Heart right ventricle (tissue), 16 donors: ENCODE data around the gene PFKFB2. TPM values are rescaled to one million over a fixed set of nuclear protein-coding genes. Genes with fewer than 3 reads are reported as not detected.

Experiments used
- ATAC-seq, 8 donors: fragments of 200-7000 bp; cut with Tn5 transposase; one replicate each; pipeline ENCODE4 v1.9.1; 2020; ENCODE audit warnings: mild to moderate bottlenecking in 8 of 8, moderate library complexity in 8 of 8, moderate number of reproducible peaks in 1 of 8
- DNase-seq, 2 donors: peaks; one replicate each; pipeline ENCODE4 v3.0.0-alpha.2; 2020
- H3K27ac ChIP-seq, 10 donors: fragments of 200-600 bp; sonication (generic) in 2 of 10; one replicate each; pipeline versions ENCODE4 v1.5.0 to v1.8.0; 2020 to 2022; ENCODE audit warnings: mild to moderate bottlenecking in 3 of 10
- H3K27me3 ChIP-seq, 7 donors: fragments of 200-600 bp; one replicate each; pipeline ENCODE4 v1.8.0; 2021 to 2022; ENCODE audit warnings: mild to moderate bottlenecking in 2 of 7
- H3K36me3 ChIP-seq, 9 donors: fragments of 200-600 bp; sonication (generic) in 1 of 9; one replicate each; pipeline versions ENCODE4 v1.5.0 to v1.8.0; 2020 to 2022; ENCODE audit warnings: mild to moderate bottlenecking in 2 of 9
- H3K4me1 ChIP-seq, 9 donors: fragments of 200-600 bp; sonication (generic) in 1 of 9; one replicate each; pipeline versions ENCODE4 v1.5.0 to v1.8.0; 2020 to 2022; ENCODE audit warnings: mild to moderate bottlenecking in 4 of 9
- H3K4me3 ChIP-seq, 10 donors: fragments of 200-600 bp; sonication (generic) in 2 of 10; one replicate each; pipeline versions ENCODE4 v1.5.0 to v1.8.0; 2020 to 2022; ENCODE audit warnings: mild to moderate bottlenecking in 7 of 10, moderate library complexity in 2 of 10
- H3K9me3 ChIP-seq, 11 donors: fragments of 200-600 bp in 10 of 11; sonication (generic) in 2 of 11; one replicate each; pipeline versions ENCODE4 v1.5.0 to v1.8.0; 2013 to 2022; ENCODE audit warnings: mild to moderate bottlenecking in 2 of 11, control low read depth in 1 of 11, moderate library complexity in 1 of 11
- WGBS, 2 donors: extraction: QIAGEN DNeasy Blood & Tissue Kit; methylation state at CpG; one replicate each; pipeline ENCODE4 v1.1.7; 2013; ENCODE audit warnings: inconsistent platforms in 1 of 2; 5-methylcytosine and 5-hydroxymethylcytosine counted together
- intact Hi-C, 10 donors: fragments of 100-400 bp; cut with DNase I; formaldehyde crosslinking; loops; one replicate each; pipeline versions ENCODE4 v1.11.1 to v1.14.2; 2022
- polyA plus RNA-seq, 2 donors: library from polyadenylated mRNA; stranded (reverse); fragments of 200-250 nt; gene quantifications; one replicate each; pipeline ENCODE4 v1.2.3, GENCODE V29; 2013
- total RNA-seq, 10 donors: library from RNA; stranded (reverse); fragmentation: NEBNext Ultra II Directional in 3 of 10; extraction: Animal tissue kit (Norgen Biotek cat#: 25700) in 3 of 10; gene quantifications; one replicate each; pipeline versions ENCODE4 v1.2.1 to v1.2.4, GENCODE V29; 2021 to 2023
- TF ChIP-seq, protein P1 (sequence below), 9 donors: fragments of 200-600 bp; sonication (generic) in 2 of 9; IDR thresholded peaks; one replicate each; pipeline versions ENCODE4 v1.5.0 to v1.8.0; 2021 to 2022; ENCODE audit warnings: antibody characterized with exemption in 9 of 9, mild to moderate bottlenecking in 5 of 9, moderate library complexity in 1 of 9
- donor health status: Arrhythmogenic right ventricular cardiomyopathy.
- donor health status: ischemic (EF 13 %, LVEDD 7.1; RV severe dilation, severe dysfunction).
- donor health status: healthy with polysubstance abuse.
- donor health status: DM: no; HTN: yes; CAD: no.
- donor health status: DM: no; HTN: no; CAD: no.
- donor health status: ischemic (EF 25% LVEDD 6.9; RV normal size, moderate dysfunction).
- donor health status: ischemic (EF 25% LVEDD 5.7; RV mildly dilated, moderate dysfunction).
- donor health status: healthy.
- donor health status: DM: yes; HTN: yes; CAD: no.
- donor health status: Ischemic cardiomyopathy.
- donor health status: ischemic (EF 35%, LVEDD 5.7; RV mildly dilated, moderate dysfunction).
- donor health status: nonischemic (EF 11% LVEDD 7.7; RV severe dilation, severe dysfunction).
- donor health status: DM: yes; HTN: yes; CAD: no.
- donor health status: PGD.
- donor health status: ischemic (EF 29% LVEDD 5.4; RV normal size, mild dysfunction).
- donor health status: nonischemic (EF 23%, LVEDD 6.1; RV moderate dilation, normal function).

Gene PFKFB2
- total and polyA plus RNA-seq, 12 donors, result 5.2 to 161 (median 69.2) TPM

DNA sequence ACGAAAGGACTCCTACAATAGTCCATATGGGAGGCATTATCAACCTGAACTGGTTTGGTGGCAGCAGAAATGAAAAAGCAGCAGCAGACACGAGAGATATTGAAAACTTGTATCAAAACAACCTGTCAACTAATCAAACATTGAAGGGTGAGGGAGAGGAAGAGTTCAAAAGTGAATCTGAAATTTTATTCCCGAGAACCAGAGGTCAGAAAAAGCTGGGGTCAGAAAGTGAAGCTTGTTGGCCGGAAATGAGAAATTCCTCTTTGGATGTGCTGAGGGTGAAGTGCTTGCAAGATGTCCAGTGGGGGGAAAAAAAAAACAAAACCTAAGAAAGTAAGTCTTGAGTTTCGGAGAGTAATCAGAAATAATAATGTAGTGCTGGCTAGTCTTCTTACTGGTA lies 49.1 kb downstream of the PFKFB2 start:
- WGBS, 2 donors, result 65 to 74% methylated on average over 5 of the region's 5 CpGs
- intact Hi-C loops, result no loop called here
- DNase-seq, result no peak
- Histone ChIP-seq H3K27ac (no peak overlapping the region), H3K36me3 (no peaks in the 10 kb centered on the region), H3K27me3 (peaks cover 0 to 4% (median 0%) of the 10 kb centered on the region in 7 donors), H3K4me1 (no peaks in the 10 kb centered on the region), H3K4me3 (no peak overlapping the region), H3K9me3 (no peaks in the 10 kb centered on the region)
- TF ChIP-seq, protein P1, sequence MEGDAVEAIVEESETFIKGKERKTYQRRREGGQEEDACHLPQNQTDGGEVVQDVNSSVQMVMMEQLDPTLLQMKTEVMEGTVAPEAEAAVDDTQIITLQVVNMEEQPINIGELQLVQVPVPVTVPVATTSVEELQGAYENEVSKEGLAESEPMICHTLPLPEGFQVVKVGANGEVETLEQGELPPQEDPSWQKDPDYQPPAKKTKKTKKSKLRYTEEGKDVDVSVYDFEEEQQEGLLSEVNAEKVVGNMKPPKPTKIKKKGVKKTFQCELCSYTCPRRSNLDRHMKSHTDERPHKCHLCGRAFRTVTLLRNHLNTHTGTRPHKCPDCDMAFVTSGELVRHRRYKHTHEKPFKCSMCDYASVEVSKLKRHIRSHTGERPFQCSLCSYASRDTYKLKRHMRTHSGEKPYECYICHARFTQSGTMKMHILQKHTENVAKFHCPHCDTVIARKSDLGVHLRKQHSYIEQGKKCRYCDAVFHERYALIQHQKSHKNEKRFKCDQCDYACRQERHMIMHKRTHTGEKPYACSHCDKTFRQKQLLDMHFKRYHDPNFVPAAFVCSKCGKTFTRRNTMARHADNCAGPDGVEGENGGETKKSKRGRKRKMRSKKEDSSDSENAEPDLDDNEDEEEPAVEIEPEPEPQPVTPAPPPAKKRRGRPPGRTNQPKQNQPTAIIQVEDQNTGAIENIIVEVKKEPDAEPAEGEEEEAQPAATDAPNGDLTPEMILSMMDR (IDR thresholded peaks at IDR 0.05), result no peak
- no peak for ATAC-seq

DNA sequence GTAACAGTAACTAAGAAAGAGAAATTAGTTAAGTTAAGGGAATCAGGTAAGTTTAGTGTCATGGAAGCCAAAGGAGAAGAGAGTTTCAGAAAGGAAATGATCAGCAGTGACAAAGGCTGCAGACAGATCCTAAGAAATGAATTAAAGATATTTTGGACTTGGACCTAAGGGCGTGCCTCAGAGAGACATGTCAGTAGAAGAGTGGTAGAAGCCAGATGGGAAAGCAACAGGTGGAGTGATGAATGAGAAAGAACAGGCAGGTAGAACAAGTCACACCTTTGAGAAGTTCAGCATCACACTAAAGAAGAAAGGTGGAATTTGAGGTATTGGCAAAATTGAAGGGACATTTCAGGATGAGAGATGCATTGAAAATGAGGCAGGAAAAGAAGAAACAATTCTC lies 49.6 kb downstream of the PFKFB2 start:
- Histone ChIP-seq H3K36me3 (no peaks in the 10 kb centered on the region), H3K27ac (no peak overlapping the region), H3K4me1 (no peaks in the 10 kb centered on the region), H3K27me3 (peaks cover 0 to 6% (median 0%) of the 10 kb centered on the region in 7 donors), H3K9me3 (no peaks in the 10 kb centered on the region), H3K4me3 (no peak overlapping the region)
- DNase-seq, result no peak
- ATAC-seq, result no peak
- intact Hi-C loops, result no loop called here
- 76 to 87% methylated on average over 1 of the region's 1 CpG for WGBS, 2 donors
- TF ChIP-seq, protein P1 (IDR thresholded peaks at IDR 0.05), result no peak

DNA sequence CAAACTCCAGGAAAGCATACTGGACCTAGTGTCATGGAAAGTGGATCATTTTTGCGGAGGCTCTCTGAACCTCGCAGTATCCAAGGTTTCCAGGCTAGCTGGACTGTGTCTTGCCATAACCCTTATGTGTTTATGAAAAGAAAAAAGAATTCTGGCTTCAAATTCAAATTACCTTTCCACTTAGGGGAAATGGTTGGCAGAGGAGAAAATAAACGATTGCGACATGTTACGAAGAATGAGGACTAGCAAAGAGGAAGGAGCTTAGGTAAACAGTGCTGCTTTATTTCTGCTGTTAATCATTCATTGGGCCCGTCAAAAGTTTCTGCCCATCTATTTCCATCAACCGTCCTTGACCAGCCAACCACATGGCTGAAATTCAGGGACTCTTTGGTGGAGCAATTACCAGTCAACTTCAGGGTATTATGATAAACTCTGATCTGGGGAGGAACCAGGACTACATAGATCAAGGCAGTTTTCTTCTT lies 50.9 kb downstream of the PFKFB2 start, which contains the start of gene C4BPA:
TSS of gene C4BPA (plus strand) at position 342 of the 482 bp plus-strand sequence. CDS start 8,793 bp downstream, outside the sequence.
- H3K4me1 ChIP-seq, result no peaks in the 10 kb centered on the region
- 86 to 93% methylated on average over 7 of the region's 7 CpGs for WGBS, 2 donors
- TF ChIP-seq, protein P1 (IDR thresholded peaks at IDR 0.05), result no peak
- H3K27ac ChIP-seq, result no peak within 1 kb of the TSS
- DNase-seq, result no peak
- H3K36me3 ChIP-seq, result no peaks in the 10 kb centered on the region
- no peaks in the 10 kb centered on the region for H3K9me3 ChIP-seq
- no peak for ATAC-seq
- peaks cover 0 to 18% (median 0%) of the 10 kb centered on the region in 7 donors for H3K27me3 ChIP-seq
- intact Hi-C loops, result no loop called here
- no peak within 1 kb of the TSS for H3K4me3 ChIP-seq

DNA sequence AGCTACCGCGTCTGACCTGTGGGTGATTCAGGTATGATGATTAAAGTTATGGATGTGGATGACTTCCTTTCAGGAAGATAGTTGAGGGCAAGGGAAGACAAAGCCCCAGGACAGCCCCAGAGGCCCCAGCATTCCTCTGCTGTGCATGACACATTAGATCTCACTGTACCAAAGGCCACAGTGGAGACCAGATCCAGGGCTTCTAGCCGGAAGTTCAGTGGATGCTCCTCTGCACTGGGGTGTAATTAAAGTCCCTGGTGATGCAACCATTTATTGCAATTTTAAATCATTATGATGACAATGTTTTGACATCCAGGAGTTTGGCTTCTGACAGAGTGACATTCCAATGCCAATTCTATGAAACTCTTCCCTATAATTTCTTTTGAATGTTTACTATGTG lies 55.9 kb downstream of the PFKFB2 start:
- TF ChIP-seq, protein P1 (IDR thresholded peaks at IDR 0.05), result no peak
- DNase-seq, result no peak
- ATAC-seq, result no peak
- WGBS, 2 donors, result 91 to 94% methylated on average over 3 of the region's 3 CpGs
- H3K4me1 ChIP-seq, result no peaks in the 10 kb centered on the region
- intact Hi-C loops, result no loop called here
- H3K4me3 ChIP-seq, result no peak overlapping the region
- H3K27me3 ChIP-seq, result peaks cover 0 to 30% (median 0%) of the 10 kb centered on the region in 7 donors
- H3K36me3 ChIP-seq, result no peaks in the 10 kb centered on the region
- no peak overlapping the region for H3K27ac ChIP-seq
- no peaks in the 10 kb centered on the region for H3K9me3 ChIP-seq
